Keratinocyte (primary cell): ENCODE measurements around the gene GLCE. TPM values are rescaled to one million over a fixed set of nuclear protein-coding genes. Genes with fewer than 3 reads are reported as not detected.

Experiments used
- DNase-seq: peaks from one replicate; pipeline ENCODE4 v3.0.0-alpha.2; 2011; ENCODE audit warnings: low read depth, missing footprints, low spot score
- FAIRE-seq: peaks from 2 replicates; lab custom pipeline; 2011; peaks lifted over from hg19 to GRCh38; lab: Jason Lieb, UNC
- H2AFZ ChIP-seq: 2 replicates; pipeline ENCODE4 v1.6.0; 2012; ENCODE audit warnings: low read length, control low read depth, inconsistent platforms; ENCODE audit not compliant: control insufficient read depth
- H3K27ac ChIP-seq: 2 replicates; pipeline ENCODE4 v1.5.1; 2011; ENCODE audit warnings: low read length; ENCODE audit not compliant: control insufficient read depth, insufficient read depth
- H3K27me3 ChIP-seq: 3 replicates; pipeline ENCODE4 v1.6.0; 2011; ENCODE audit warnings: low read length; ENCODE audit not compliant: control insufficient read depth, insufficient read depth; ENCODE audit errors: extremely low read depth
- H3K36me3 ChIP-seq, 2 experiments: 2 replicates in 1 of 2; 3 replicates in 1 of 2; pipeline ENCODE4 v1.5.1; 2011; ENCODE audit warnings: low read length in 2 of 2, mild to moderate bottlenecking in 1 of 2; ENCODE audit not compliant: control insufficient read depth in 2 of 2, insufficient read depth in 2 of 2; ENCODE audit errors: extremely low read depth in 1 of 2
- H3K4me1 ChIP-seq: 3 replicates; pipeline ENCODE4 v1.5.1; 2011; ENCODE audit warnings: low read length; ENCODE audit not compliant: control insufficient read depth, insufficient read depth; ENCODE audit errors: extremely low read depth
- H3K4me2 ChIP-seq: 3 replicates; pipeline ENCODE4 v1.6.0; 2011; ENCODE audit warnings: low read depth, low read length; ENCODE audit not compliant: control insufficient read depth, insufficient read depth; ENCODE audit errors: extremely low read depth
- H3K4me3 ChIP-seq, 3 experiments: fragments of 200-600 bp in 1 of 3; sonication (generic) in 1 of 3; 2 replicates in 2 of 3; 3 replicates in 1 of 3; pipeline ENCODE4 v1.5.1; 2011 to 2016; ENCODE audit warnings: low read length in 3 of 3, mild to moderate bottlenecking in 3 of 3, control low read depth in 2 of 3, inconsistent platforms in 1 of 3, low read depth in 1 of 3, mixed read lengths in 1 of 3, mixed run types in 1 of 3, moderate library complexity in 1 of 3; ENCODE audit not compliant: control insufficient read depth in 2 of 3, insufficient read depth in 2 of 3; ENCODE audit errors: extremely low read depth in 1 of 3
- H3K79me2 ChIP-seq: 2 replicates; pipeline ENCODE4 v1.6.0; 2012; ENCODE audit warnings: low read length; ENCODE audit not compliant: control insufficient read depth, insufficient read depth
- H3K9ac ChIP-seq: 3 replicates; pipeline ENCODE4 v1.6.0; 2011; ENCODE audit warnings: low read length; ENCODE audit not compliant: control insufficient read depth, insufficient read depth; ENCODE audit errors: extremely low read depth
- H3K9me1 ChIP-seq: 3 replicates; pipeline ENCODE4 v1.6.0; 2011; ENCODE audit warnings: low read length; ENCODE audit not compliant: control insufficient read depth, insufficient read depth; ENCODE audit errors: extremely low read depth
- H3K9me3 ChIP-seq: 2 replicates; pipeline ENCODE4 v1.5.1; 2012; ENCODE audit warnings: low read depth, low read length; ENCODE audit not compliant: control insufficient read depth
- H4K20me1 ChIP-seq: 3 replicates; pipeline ENCODE4 v1.6.0; 2011; ENCODE audit warnings: low read length; ENCODE audit not compliant: control insufficient read depth, insufficient read depth; ENCODE audit errors: extremely low read depth
- EZH2 ChIP-seq: IDR thresholded peaks from one replicate; pipeline ENCODE4 v1.6.1; 2012; ENCODE audit warnings: inconsistent platforms, mild to moderate bottlenecking, low read length, moderate library complexity
- dilution Hi-C: fragments of 300-500 bp; cut with MboI; formaldehyde crosslinking; loops from one replicate; pipeline ENCODE4 v1.7.0; 2020; ENCODE audit warnings: low sequenced_read_pairs; ENCODE audit not compliant: extremely low pct_ligation_motif_present
- polyA plus RNA-seq, 5 experiments: library from polyadenylated mRNA; depleted of rRNA in 3 of 5; stranded (reverse) in 3 of 5; stranded (forward) in 1 of 5; unstranded in 1 of 5; fragments of >200 nt; gene quantifications; 1 replicate in 1 of 5; 2 replicates in 3 of 5; 3 replicates in 1 of 5; pipeline versions ENCODE4 v1.2.1 to v1.2.3, GENCODE V29; 2011 to 2012; ENCODE audit warnings: missing spikeins in 2 of 5, low read depth in 1 of 5, low replicate concordance in 1 of 5
- TF ChIP-seq, protein P1 (sequence below), 3 experiments: IDR thresholded peaks in 1 of 3; conservative IDR thresholded peaks in 1 of 3; optimal IDR thresholded peaks in 1 of 3; 2 replicates in 2 of 3; 3 replicates in 1 of 3; pipeline versions ENCODE3 to v1.5.1; 2011; ENCODE audit warnings: low read length in 3 of 3, mild to moderate bottlenecking in 3 of 3, moderate library complexity in 2 of 3, control low read depth in 1 of 3, inconsistent platforms in 1 of 3; ENCODE audit not compliant: insufficient read depth in 2 of 3; ENCODE audit errors: extremely low read depth in 1 of 3

GLCE gene
- polyA plus RNA-seq, 1 donor (not counting 4 experiments of a cell fraction or from before 2014, with no cell fraction given), result 16.3 TPM

DNA sequence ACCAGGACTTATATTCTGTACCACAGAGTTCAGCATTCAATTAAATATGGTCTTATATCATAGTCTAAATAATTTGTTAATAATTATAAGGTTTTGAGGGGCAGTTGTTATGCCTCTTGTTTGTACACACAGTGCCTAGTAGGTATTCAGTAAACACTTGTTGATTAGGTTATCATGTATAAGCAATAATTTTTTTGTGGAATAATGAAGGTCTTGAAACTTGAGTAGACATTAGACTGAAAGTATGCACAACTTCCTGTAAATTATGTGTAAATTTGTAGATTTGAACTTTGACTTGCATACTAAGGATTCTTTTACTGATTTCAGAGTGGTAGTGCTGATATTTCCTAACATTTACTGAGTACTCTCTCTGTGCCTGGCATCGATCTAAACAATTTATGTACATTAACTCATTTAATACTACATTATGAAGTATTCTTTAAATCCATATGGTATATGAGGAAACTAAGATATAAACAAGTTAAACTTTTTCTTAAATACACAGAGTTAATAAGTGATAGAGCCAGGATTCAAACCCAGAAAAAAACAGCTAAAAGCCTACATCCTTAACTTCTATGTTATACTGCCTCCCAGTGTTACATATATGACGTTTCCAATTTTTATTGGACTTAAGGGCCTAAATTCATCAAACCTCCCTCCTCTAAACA, 65.1 kb downstream of the GLCE start:
- dilution Hi-C loops, result no loop called here
- no peaks in the 10 kb centered on the region for H3K9me3 ChIP-seq
- DNase-seq, result no peak
- no peak overlapping the region for H3K27ac ChIP-seq
- H2AFZ ChIP-seq, result no peak overlapping the region
- no peaks in the 10 kb centered on the region for H3K4me1 ChIP-seq
- H3K9me1 ChIP-seq, result no peaks in the 10 kb centered on the region
- no peak overlapping the region for H3K4me2 ChIP-seq
- no peaks in the 10 kb centered on the region for H4K20me1 ChIP-seq
- no peak overlapping the region for H3K9ac ChIP-seq
- H3K79me2 ChIP-seq, result no peaks in the 10 kb centered on the region
- FAIRE-seq, result no peak
- H3K4me3 ChIP-seq, result no peak overlapping the region
- H3K36me3 ChIP-seq, result no peaks in the 10 kb centered on the region
- TF ChIP-seq, protein P1, sequence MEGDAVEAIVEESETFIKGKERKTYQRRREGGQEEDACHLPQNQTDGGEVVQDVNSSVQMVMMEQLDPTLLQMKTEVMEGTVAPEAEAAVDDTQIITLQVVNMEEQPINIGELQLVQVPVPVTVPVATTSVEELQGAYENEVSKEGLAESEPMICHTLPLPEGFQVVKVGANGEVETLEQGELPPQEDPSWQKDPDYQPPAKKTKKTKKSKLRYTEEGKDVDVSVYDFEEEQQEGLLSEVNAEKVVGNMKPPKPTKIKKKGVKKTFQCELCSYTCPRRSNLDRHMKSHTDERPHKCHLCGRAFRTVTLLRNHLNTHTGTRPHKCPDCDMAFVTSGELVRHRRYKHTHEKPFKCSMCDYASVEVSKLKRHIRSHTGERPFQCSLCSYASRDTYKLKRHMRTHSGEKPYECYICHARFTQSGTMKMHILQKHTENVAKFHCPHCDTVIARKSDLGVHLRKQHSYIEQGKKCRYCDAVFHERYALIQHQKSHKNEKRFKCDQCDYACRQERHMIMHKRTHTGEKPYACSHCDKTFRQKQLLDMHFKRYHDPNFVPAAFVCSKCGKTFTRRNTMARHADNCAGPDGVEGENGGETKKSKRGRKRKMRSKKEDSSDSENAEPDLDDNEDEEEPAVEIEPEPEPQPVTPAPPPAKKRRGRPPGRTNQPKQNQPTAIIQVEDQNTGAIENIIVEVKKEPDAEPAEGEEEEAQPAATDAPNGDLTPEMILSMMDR (optimal IDR thresholded peaks at IDR 0.05 in 1 of 3, IDR thresholded peaks at IDR 0.05 in 1 of 3, conservative IDR thresholded peaks at IDR 0.05 in 1 of 3; ENCODE audit: extremely low read depth in 1 of 3, insufficient read depth in 2 of 3, low read length in 3 of 3), result peak in 2 of 3 experiments; percentile 16 to 29
- TF ChIP-seq EZH2, result no peak
- H3K27me3 ChIP-seq, result no peaks in the 10 kb centered on the region

DNA sequence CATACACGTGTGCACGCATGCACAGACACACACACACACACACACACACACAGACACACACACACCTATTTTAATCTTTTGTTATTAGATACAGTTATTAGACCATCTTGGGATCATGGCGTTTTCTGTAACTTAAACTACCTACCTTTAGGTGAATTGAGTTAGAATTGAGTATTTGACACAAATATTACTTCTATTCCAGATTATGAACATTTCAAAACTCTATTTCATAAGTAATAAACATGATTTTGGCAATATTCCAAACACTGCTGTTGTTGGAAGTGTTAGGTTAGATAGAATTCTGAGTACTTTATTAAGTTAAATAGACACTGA, 65.6 kb downstream of the GLCE start:
- no peaks in the 10 kb centered on the region for H3K27me3 ChIP-seq
- dilution Hi-C loops, result no loop called here
- H3K79me2 ChIP-seq, result no peaks in the 10 kb centered on the region
- H3K9me3 ChIP-seq, result no peaks in the 10 kb centered on the region
- H4K20me1 ChIP-seq, result no peaks in the 10 kb centered on the region
- no peak for DNase-seq
- H3K27ac ChIP-seq, result no peak overlapping the region
- TF ChIP-seq, protein P1 (optimal IDR thresholded peaks at IDR 0.05 in 1 of 3, IDR thresholded peaks at IDR 0.05 in 1 of 3, conservative IDR thresholded peaks at IDR 0.05 in 1 of 3; ENCODE audit: extremely low read depth in 1 of 3, insufficient read depth in 2 of 3, low read length in 3 of 3), result no peak
- TF ChIP-seq EZH2, result no peak
- FAIRE-seq, result no peak
- H3K9me1 ChIP-seq, result no peaks in the 10 kb centered on the region
- H3K9ac ChIP-seq, result no peak overlapping the region
- H3K4me3 ChIP-seq, result no peak overlapping the region
- no peaks in the 10 kb centered on the region for H3K4me1 ChIP-seq
- H2AFZ ChIP-seq, result no peak overlapping the region
- no peak overlapping the region for H3K4me2 ChIP-seq
- H3K36me3 ChIP-seq, result no peaks in the 10 kb centered on the region
